ENCODE data around the gene CDCA8.

Gene CDCA8

GRCh38 chr1:37666241-37666867, 26.0 kb upstream of the CDCA8 start:
- H3K27me3 ChIP-seq (ENCODE audit: low read length): no peaks in the 10 kb centered on the region

DNA sequence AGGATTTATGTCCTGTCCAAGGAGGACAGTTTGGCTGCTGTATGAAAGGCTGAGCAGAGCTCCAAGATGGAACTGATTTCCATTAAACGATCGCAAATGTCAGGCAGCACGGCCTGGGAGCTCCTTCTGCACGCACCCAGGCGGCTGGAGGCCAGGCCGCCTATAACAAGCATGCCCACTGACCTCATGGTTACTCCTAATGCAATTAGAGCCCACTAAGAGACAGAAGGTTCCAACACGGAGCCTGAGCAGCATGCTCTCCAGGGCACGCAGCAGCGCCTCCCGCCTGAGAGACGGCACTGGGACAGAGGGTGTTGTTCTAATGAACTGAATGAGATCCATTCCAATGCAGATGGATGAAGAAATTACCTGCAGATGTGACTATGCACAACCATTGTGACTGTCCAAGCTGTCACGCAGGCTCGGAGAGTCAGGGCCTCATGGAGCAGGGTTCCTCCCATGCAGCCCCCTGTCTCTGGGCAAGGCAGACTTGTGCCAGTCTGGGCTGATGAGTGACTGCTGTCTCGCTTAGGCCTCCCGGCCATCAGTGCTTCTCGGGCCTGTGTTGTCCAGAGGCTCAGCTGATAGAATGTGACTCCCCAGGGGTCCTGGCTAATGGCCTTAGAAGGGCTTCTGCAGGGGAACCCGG, 25.2 kb upstream of the CDCA8 start:
- H2AFZ ChIP-seq (ENCODE audit: low read depth, low read length, severe bottlenecking): no peak overlapping the region
- H3K27ac ChIP-seq (ENCODE audit: low read depth, low read length): no peak overlapping the region
- H3K4me2 ChIP-seq (ENCODE audit: low read depth, low read length, poor library complexity, severe bottlenecking): no peak overlapping the region
- no peaks in the 10 kb centered on the region for H3K79me2 ChIP-seq (ENCODE audit: insufficient read depth, low read length)
- H3F3A ChIP-seq (ENCODE audit: insufficient read depth): no peaks in the 10 kb centered on the region
- no peak overlapping the region for H3K4me3 ChIP-seq (ENCODE audit: insufficient read depth, low read length, poor library complexity, severe bottlenecking)
- no peak overlapping the region for H3K9ac ChIP-seq (ENCODE audit: low read length)
- no peak for TF ChIP-seq EZH2phosphoT487 (conservative IDR thresholded peaks at IDR 0.05; ENCODE audit: low read length)
- no peak for TF ChIP-seq CTCF (IDR thresholded peaks at IDR 0.05; ENCODE audit: insufficient read depth, low read length, poor library complexity, severe bottlenecking)
- H3K9me3 ChIP-seq (ENCODE audit: insufficient read depth, low read length): no peaks in the 10 kb centered on the region
- H4K20me1 ChIP-seq (ENCODE audit: low read depth, low read length): no peaks in the 10 kb centered on the region
- no peaks in the 10 kb centered on the region for H3K9me2 ChIP-seq (replicated peaks; ENCODE audit: insufficient read depth, low read length)
- H3K36me3 ChIP-seq (ENCODE audit: low read length): no peaks in the 10 kb centered on the region
- no peaks in the 10 kb centered on the region for H3K27me3 ChIP-seq (ENCODE audit: low read length)

More at GRCh38 chr1:37666241-37666867, 26.0 kb upstream of the CDCA8 start:
- no peaks in the 10 kb centered on the region for H3K9me2 ChIP-seq (replicated peaks; ENCODE audit: insufficient read depth, low read length)
- no peak overlapping the region for H3K4me3 ChIP-seq (ENCODE audit: insufficient read depth, low read length, poor library complexity, severe bottlenecking)
- no peak overlapping the region for H3K4me2 ChIP-seq (ENCODE audit: low read depth, low read length, poor library complexity, severe bottlenecking)
- no peak overlapping the region for H3K9ac ChIP-seq (ENCODE audit: low read length)
- no peak overlapping the region for H3K27ac ChIP-seq (ENCODE audit: low read depth, low read length)
- H3K36me3 ChIP-seq (ENCODE audit: low read length): no peaks in the 10 kb centered on the region
- H3F3A ChIP-seq (ENCODE audit: insufficient read depth): no peaks in the 10 kb centered on the region
- no peaks in the 10 kb centered on the region for H3K79me2 ChIP-seq (ENCODE audit: insufficient read depth, low read length)
- H2AFZ ChIP-seq (ENCODE audit: low read depth, low read length, severe bottlenecking): no peak overlapping the region
- H4K20me1 ChIP-seq (ENCODE audit: low read depth, low read length): no peaks in the 10 kb centered on the region
- TF ChIP-seq EZH2phosphoT487 (conservative IDR thresholded peaks at IDR 0.05; ENCODE audit: low read length) (no peak), CTCF (IDR thresholded peaks at IDR 0.05; ENCODE audit: insufficient read depth, low read length, poor library complexity, severe bottlenecking) (no peak)
- H3K9me3 ChIP-seq (ENCODE audit: insufficient read depth, low read length): no peaks in the 10 kb centered on the region

GRCh38 chr1:37670133-37670532, 22.2 kb upstream of the CDCA8 start:
- Histone ChIP-seq H3K36me3 (ENCODE audit: low read length) (no peaks in the 10 kb centered on the region), H4K20me1 (ENCODE audit: low read depth, low read length) (no peaks in the 10 kb centered on the region), H3F3A (ENCODE audit: insufficient read depth) (no peaks in the 10 kb centered on the region), H3K9me2 (replicated peaks; ENCODE audit: insufficient read depth, low read length) (no peaks in the 10 kb centered on the region), H3K9ac (ENCODE audit: low read length) (no peak overlapping the region), H3K27me3 (ENCODE audit: low read length) (no peaks in the 10 kb centered on the region), H2AFZ (ENCODE audit: low read depth, low read length, severe bottlenecking) (no peak overlapping the region), H3K4me2 (ENCODE audit: low read depth, low read length, poor library complexity, severe bottlenecking) (no peak overlapping the region), H3K79me2 (ENCODE audit: insufficient read depth, low read length) (no peaks in the 10 kb centered on the region), H3K27ac (ENCODE audit: low read depth, low read length) (no peak overlapping the region), H3K4me3 (ENCODE audit: insufficient read depth, low read length, poor library complexity, severe bottlenecking) (no peak overlapping the region), H3K9me3 (ENCODE audit: insufficient read depth, low read length) (no peaks in the 10 kb centered on the region)
- TF ChIP-seq CTCF (IDR thresholded peaks at IDR 0.05; ENCODE audit: insufficient read depth, low read length, poor library complexity, severe bottlenecking) (no peak), EZH2phosphoT487 (conservative IDR thresholded peaks at IDR 0.05; ENCODE audit: low read length) (no peak)
